ENCODE data around the gene HIVEP3. TPM values are rescaled to one million over a fixed set of nuclear protein-coding genes. Genes with fewer than 3 reads are reported as not detected.

Gene HIVEP3
- total RNA-seq, 1 experiment from 2014 or later, result 3.1 TPM

DNA sequence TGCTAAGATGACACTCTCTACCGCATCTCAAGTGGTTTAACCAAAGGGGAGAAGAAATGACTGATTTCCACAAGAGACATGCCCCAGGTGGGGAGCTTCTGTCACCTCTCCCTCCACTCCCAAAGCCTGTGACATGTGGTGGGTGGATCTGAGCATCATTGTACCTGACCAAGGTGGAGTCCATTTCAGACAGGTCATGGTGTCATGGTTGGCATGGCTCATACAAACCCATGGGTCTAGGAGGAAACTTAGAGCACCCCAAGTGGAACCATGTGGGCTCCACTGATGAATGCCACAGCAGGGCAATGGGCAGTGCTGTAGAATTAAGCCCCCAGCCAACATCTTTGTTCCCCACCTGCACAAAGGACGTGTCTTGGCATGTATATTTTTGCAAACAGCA is 302.7 kb downstream of the HIVEP3 start:
- DNase-seq (ENCODE audit: low spot score), result no peak

- DNase-seq (ENCODE audit: low spot score), result no peak
Observed at GRCh38 chr1:41615316-41615715, 303.4 kb downstream of the HIVEP3 start.

GRCh38 chr1:41614818-41615217 is 303.9 kb downstream of the HIVEP3 start:
- no peak for DNase-seq (ENCODE audit: low spot score)

DNA sequence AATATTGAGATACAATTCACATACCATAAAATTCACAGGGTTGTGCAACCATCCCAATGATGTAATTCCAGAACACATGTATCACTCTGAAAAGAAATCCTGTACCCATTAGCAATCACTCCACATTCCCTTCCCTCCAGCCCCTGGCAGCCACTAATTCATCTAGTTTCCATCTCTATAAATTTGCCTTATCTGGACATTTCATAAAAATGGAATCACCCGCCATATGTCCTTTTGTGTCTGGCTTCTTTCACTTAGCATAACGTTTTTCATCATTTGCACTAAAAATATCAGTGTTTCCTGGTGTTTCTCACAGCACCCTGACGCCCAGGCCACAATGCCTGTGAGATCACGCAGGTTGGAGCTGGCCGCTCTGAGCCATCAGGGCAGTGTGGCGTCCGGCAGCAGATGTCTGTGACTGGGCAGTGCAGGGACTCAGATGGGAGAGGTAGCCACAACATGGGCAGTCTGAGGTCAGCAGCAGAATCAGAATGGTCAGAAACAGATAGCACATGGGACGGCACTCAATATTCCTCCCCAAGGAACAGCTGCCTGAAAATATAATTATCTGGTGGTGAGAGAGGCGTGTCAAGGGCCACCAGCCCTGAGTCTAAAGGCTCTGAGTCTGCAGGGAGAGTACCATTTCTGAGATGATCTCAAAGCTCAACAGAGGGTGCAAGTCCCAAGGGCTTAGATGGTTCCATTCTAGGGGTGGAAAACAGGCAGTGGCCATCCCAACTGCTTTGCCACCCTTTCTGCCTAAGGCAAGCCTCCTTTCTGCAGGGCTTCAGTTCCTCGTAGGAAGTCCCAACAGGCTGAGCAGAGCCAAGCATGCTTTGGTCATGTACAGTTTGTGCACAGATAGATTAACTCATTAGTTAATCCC is 304.8 kb downstream of the HIVEP3 start:
- DNase-seq (ENCODE audit: low spot score), result no peak

DNA sequence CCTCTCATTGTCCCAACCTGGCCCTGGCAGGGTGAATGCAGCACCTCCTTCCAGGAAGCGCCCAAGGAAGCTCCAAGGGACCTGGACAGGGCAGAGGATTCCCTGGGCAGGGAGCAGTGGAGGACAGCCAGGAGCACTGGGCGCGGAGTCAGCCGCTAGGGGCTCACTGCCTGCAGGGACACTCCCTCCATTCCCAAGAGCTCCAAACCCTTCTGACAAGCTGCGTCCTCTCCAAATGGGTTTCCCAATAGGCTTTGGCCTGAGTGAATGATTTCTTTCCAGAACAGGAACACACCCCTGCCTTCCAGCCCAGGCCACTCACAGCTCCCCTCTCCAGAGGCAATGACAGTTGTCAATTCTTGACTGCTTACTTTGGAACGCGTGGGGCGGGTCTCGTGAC is 305.8 kb downstream of the HIVEP3 start:
- DNase-seq (ENCODE audit: low spot score), result no peak

DNA sequence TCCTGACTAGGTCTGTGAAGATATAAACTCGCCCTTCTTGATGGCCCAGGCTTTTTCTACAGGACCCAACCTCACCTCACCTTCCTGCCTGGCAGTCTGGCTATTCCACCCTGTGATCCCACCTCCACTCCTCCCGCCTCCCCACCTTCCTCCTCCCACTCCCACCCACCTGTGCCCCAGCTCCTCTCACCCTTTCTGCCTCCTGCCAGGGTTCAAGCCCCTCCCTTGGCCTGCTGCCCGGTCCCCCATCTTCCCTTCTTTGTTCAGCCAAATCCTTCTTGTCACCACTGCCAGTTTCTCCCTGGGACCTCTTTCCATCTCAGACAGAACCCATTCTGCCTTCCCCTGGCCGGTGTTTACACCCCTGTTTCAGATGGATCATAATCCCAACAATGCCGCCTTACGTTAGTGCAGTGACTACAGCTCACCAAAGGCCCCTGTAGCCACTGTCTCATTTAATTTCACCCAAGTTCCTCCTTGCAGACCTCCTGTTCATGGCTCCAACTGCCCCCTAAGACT is 306.7 kb downstream of the HIVEP3 start:
- no peak for DNase-seq (ENCODE audit: low spot score)

- DNase-seq (ENCODE audit: low spot score), result no peak
Observed at GRCh38 chr1:41611068-41611931, 307.4 kb downstream of the HIVEP3 start.

- no peak for DNase-seq (ENCODE audit: low spot score)
Observed at GRCh38 chr1:41610361-41610760, 308.4 kb downstream of the HIVEP3 start.

DNA sequence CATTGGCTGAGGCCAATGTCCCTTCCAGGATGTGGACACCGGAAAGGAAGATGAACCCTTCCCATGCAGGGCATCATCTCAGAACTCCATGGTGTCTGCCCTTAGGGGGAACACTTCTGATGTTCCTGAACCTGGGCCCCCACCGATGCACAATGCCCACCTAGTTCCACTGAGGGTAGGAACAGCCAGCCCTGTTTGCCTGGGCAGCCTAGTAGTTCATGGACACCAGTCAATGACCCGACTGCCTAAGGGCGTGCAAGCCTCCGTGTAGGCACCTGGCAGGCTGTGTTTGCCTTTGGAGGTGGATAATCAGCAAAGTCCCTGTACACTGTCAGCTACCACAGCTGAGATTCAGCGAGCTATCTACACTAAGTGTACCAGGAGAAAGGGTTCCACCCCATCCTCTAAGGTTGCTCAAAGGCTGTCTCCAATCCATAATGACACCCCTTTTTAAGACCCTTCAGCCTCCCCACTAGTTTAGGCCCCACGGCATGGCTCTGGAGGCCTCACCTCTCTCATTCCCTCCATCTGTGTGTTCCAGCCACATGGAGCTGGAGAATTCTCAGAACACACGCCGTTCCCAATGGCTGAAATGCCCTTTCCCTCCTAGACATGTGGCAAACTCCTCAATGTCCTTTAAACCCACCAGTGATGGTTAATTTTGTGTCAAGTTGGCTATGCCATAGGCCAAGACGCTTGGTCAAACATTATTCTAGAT is 309.4 kb downstream of the HIVEP3 start:
- DNase-seq (ENCODE audit: low spot score), result no peak

DNA sequence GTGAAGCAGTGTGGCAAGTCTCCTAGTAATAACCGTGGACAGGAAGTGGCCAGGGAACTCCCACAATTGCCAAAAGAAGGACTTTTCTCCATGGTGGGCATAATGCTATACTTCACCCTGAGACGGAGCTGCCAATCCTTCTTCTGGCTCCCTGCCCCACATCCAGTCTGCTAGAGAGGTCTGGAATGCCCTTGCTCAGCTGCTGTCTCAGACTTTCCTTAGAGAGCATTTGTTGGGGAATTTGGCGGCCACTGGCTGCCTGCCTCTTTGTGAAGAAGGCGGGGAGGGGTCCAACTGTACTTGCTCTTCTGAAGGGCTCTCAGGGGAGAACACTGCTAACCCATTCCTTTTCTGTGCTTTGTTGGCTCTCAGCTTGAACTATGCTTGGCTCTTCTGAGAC is 310.5 kb downstream of the HIVEP3 start:
- DNase-seq (ENCODE audit: low spot score), result no peak

DNA sequence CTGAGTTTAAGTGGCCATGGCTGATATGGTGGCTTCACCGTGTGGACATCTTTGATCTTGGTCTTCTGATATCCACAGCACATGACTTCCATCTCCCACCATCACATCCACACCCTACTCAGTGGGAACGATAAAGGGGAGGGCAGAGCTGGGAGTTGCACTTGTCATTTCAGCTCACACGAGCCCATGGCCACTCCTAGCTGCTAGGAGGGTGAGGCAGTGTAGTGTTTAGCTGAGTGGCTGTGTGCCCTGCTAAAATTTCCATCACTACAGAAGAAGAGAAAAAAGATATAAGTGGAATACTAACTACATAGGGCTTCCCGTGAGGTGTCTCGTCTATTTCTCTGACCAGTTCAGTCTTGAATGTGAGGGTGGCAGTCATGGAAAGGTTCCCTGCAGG is 310.9 kb downstream of the HIVEP3 start:
- no peak for DNase-seq (ENCODE audit: low spot score)

- DNase-seq (ENCODE audit: low spot score), result no peak
Observed at GRCh38 chr1:41599912-41600311, 318.8 kb downstream of the HIVEP3 start.

GRCh38 chr1:41598325-41598724 is 320.4 kb downstream of the HIVEP3 start:
- no peak for DNase-seq (ENCODE audit: low spot score)

DNA sequence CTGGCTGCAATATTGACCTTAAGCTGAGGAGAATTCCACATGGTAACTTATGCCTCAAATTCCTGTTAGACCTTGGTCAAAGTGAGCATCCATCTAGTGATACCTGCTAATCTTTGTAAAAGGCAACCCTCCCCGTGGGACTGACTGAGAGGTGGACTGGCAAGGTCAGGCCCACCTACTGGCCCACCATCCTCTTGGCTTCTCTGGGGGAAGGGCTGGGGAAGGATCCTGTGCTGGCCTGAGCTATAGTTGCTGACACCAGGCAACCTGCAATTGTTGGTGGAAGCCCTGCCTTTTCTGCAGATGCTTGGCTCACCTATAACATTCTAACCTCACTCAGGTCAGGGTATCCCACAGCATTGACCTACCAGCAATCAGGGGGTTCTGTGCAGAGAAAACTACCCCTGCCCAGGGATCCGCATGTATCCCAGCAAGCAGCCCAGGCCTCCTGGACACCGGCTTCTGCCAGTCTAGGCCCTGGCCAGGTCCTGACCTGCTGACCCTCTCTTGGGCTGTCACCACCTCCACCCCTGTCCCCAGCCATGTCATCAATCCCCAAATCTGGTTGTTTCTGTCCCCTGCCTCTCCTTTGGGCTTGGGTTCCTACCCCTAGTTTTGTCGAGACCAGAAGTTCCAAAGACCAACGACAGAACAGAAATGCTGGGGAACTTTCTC is 326.1 kb downstream of the HIVEP3 start:
- no peak for DNase-seq (ENCODE audit: low spot score)

DNA sequence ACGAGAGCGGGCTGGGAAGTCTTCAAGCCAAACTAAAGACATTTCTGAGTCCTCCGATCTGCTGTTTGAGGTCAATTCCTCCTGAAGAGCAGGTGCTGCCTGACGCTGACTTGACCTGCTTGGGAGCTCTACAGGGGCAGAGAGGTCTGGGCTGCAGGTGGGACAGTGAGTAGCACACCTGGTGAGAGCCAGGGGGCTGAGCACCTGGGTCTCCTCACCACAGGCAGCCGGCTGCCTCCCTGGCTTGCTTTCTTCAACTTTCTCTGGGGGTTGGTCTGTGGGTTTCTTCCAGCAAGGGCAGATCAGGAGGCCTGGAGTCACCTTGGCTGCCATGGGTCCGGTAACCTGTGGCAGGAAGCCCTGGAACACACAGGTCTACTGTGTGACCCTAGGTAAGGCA is 326.8 kb downstream of the HIVEP3 start:
- DNase-seq (ENCODE audit: low spot score), result no peak

DNA sequence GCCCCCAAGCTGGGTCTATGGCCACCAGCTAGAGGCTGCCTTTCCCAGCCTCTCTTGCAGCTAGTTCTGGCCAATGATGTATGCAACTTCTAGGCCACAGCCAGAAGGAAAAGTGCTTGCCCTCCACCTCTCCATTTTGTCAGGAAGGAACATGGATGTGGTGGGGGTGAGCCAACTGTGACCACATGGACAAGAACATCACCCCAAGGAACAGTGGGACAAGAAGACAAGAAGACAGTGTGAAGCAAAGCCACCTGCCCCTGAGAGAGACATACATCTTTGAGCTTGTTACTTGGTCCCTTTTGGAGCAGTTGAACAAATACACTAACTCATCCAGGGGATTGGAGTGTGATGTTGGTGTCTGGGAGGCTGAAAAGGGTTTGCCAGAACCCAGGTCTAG is 328.4 kb downstream of the HIVEP3 start:
- no peak for DNase-seq (ENCODE audit: low spot score)

DNA sequence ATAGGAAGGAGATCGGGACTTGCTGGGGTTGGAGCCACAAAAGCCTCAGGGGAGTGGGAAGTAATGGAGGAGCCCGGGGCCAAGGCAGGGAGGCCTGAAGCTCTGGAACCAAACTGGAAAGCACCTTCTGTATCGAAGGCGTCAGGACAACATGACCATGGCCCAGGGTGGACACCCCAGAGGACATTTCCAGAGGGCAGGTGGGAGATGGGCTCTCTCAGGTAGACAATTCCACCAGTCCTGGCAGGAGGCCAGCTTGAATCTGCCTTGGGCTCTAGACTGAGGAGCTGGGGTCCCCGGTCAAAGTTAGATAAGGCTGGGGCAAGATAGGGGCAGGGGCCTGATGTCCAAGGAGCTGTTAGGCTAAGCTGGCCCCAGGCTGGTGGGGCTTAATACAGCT is 329.3 kb downstream of the HIVEP3 start:
- DNase-seq (ENCODE audit: low spot score), result no peak

GRCh38 chr1:41588334-41588875 is 330.3 kb downstream of the HIVEP3 start:
- no peak for DNase-seq (ENCODE audit: low spot score)

DNA sequence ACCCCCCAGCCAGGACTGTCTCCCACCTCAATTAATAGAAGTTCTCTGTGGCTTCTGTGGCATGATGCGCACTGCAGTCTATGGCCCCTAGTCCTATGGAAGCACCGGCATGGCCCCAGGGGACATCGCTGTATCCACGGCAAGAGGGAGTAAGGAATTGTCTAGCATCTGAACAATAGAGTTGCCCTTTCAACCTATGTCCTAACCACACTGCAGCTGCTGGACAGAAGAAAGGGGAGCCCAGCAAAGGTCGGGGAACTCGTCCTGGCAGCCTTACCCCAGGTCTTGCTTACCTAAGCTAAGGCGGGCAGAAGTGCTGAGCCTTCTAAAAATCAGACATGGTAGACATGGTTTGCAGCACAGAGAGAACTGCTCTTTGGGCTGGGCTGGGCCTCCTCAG is 330.9 kb downstream of the HIVEP3 start:
- no peak for DNase-seq (ENCODE audit: low spot score)

- DNase-seq (ENCODE audit: low spot score), result no peak
Observed at GRCh38 chr1:41586230-41586629, 332.5 kb downstream of the HIVEP3 start.
